LNCaP clone FGC (cell line): ENCODE results near the gene TMEM30B.
"Not testable (repeated sequence)": the region's sequence is repeated elsewhere in the genome, so short reads cannot be mapped to it uniquely, and the experiment has no call there.

Source experiments
- DNase-seq: peaks from one replicate; pipeline ENCODE4 v3.0.0-alpha.2; 2011; ENCODE audit warnings: low read depth
- H3K4me3 ChIP-seq: 2 replicates; pipeline ENCODE4 v1.5.1; 2011; ENCODE audit warnings: mild to moderate bottlenecking, low read depth, low read length, control low read depth
- CTCF ChIP-seq: IDR thresholded peaks from 2 replicates; pipeline ENCODE4 v1.5.1; 2012; ENCODE audit warnings: mild to moderate bottlenecking; ENCODE audit not compliant: control insufficient read depth, insufficient read depth; ENCODE audit errors: extremely low read depth

TMEM30B gene

GRCh38 chr14:61252369-61253063, 28.6 kb downstream of the TMEM30B start:
- TF ChIP-seq CTCF = peak; percentile 87
- H3K4me3 ChIP-seq = no peak overlapping the region

GRCh38 chr14:61250063-61250462, 31.1 kb downstream of the TMEM30B start:
- DNase-seq = no peak
- TF ChIP-seq CTCF = no peak
- no peak overlapping the region for H3K4me3 ChIP-seq

More at GRCh38 chr14:61252369-61253063, 28.6 kb downstream of the TMEM30B start:
- peak; percentile 78 for DNase-seq

- no peak for DNase-seq
Measured at GRCh38 chr14:61247935-61248334, 33.2 kb downstream of the TMEM30B start.

GRCh38 chr14:61246721-61247120, 34.4 kb downstream of the TMEM30B start:
- no peak overlapping the region for H3K4me3 ChIP-seq
- TF ChIP-seq CTCF = no peak
- no peak for DNase-seq

More at GRCh38 chr14:61247935-61248334, 33.2 kb downstream of the TMEM30B start:
- H3K4me3 ChIP-seq = no peak overlapping the region
- TF ChIP-seq CTCF = no peak

GRCh38 chr14:61244009-61244408, 37.1 kb downstream of the TMEM30B start:
- DNase-seq = no peak
- no peak overlapping the region for H3K4me3 ChIP-seq
- no peak for TF ChIP-seq CTCF

- no peak overlapping the region for H3K4me3 ChIP-seq
- TF ChIP-seq CTCF = no peak
- no peak for DNase-seq
Measured at GRCh38 chr14:61240206-61240605, 40.9 kb downstream of the TMEM30B start.

- not testable (repeated sequence) for DNase-seq, H3K4me3 ChIP-seq
Measured at GRCh38 chr14:61239285-61239684, 41.9 kb downstream of the TMEM30B start.
